Thymus (tissue), 11 donors: ENCODE results near the gene TMEM175. TPM values are rescaled to one million over a fixed set of nuclear protein-coding genes. Genes with fewer than 3 reads are reported as not detected.

Experiments
- DNase-seq, 9 donors: peaks; one replicate each; pipeline ENCODE4 v3.0.0-alpha.2; 2013; ENCODE audit warnings: low spot score in 9 of 9, low read depth in 6 of 9, missing footprints in 1 of 9
- H3K27ac ChIP-seq, 2 donors: one replicate each; pipeline ENCODE4 v1.5.1; 2013; ENCODE audit warnings: control low read depth in 1 of 2, low read depth in 1 of 2, low read length in 1 of 2, mild to moderate bottlenecking in 1 of 2, moderate library complexity in 1 of 2
- H3K27me3 ChIP-seq, 2 donors: one replicate each; pipeline ENCODE4 v1.5.1; 2013; ENCODE audit warnings: low read length in 1 of 2; ENCODE audit not compliant: control insufficient read depth in 2 of 2, insufficient read depth in 1 of 2
- H3K36me3 ChIP-seq, 2 donors: one replicate each; pipeline ENCODE4 v1.5.1; 2013; ENCODE audit warnings: low read length in 1 of 2, mild to moderate bottlenecking in 1 of 2, moderate library complexity in 1 of 2; ENCODE audit not compliant: control insufficient read depth in 2 of 2, insufficient read depth in 2 of 2
- H3K4me1 ChIP-seq, 2 donors: one replicate each; pipeline ENCODE4 v1.5.1; 2013; ENCODE audit warnings: low read length in 2 of 2; ENCODE audit not compliant: control insufficient read depth in 2 of 2, insufficient read depth in 2 of 2
- H3K4me3 ChIP-seq, 2 donors: one replicate each; pipeline ENCODE4 v1.5.1; 2013; ENCODE audit warnings: low read length in 2 of 2, control low read depth in 1 of 2, mild to moderate bottlenecking in 1 of 2
- H3K9me3 ChIP-seq, 2 donors: one replicate each; pipeline ENCODE4 v1.5.1; 2013; ENCODE audit warnings: low read length in 1 of 2, mild to moderate bottlenecking in 1 of 2; ENCODE audit not compliant: control insufficient read depth in 2 of 2, insufficient read depth in 1 of 2
- WGBS: extraction: QIAGEN DNeasy Blood & Tissue Kit; methylation state at CpG from one replicate; pipeline ENCODE4 v1.1.7; 2013; 5-methylcytosine and 5-hydroxymethylcytosine counted together
- polyA plus RNA-seq: library from polyadenylated mRNA; stranded (reverse); fragments of 200-250 nt; gene quantifications from one replicate; pipeline ENCODE4 v1.2.3, GENCODE V29; 2013
- total RNA-seq: library from RNA; stranded (reverse); fragments of 120-200 nt; gene quantifications from one replicate; pipeline ENCODE4 v1.2.4, GENCODE V29; 2013
- donor health status: healthy.

The TMEM175 gene
- total and polyA plus RNA-seq, 2 donors, result 10.9 to 87.1 TPM

- Histone ChIP-seq H3K36me3 (peaks cover 0 to 29% of the 10 kb centered on the region in 2 donors), H3K4me3 (no peak overlapping the region), H3K27me3 (peaks cover 0 to 51% of the 10 kb centered on the region in 2 donors), H3K4me1 (peaks cover 11 to 17% of the 10 kb centered on the region in 2 donors), H3K27ac (no peak overlapping the region), H3K9me3 (no peaks in the 10 kb centered on the region)
- WGBS, result 94% methylated on average over 23 of the region's 23 CpGs
- DNase-seq, result no peak
These were observed 36.5 kb downstream of the TMEM175 start for GRCh38 chr4:968621-969394.

GRCh38 chr4:970046-970745 is 37.9 kb downstream of the TMEM175 start:
- Histone ChIP-seq H3K9me3 (peaks cover 0 to 9% of the 10 kb centered on the region in 2 donors), H3K27ac (no peak overlapping the region), H3K4me3 (no peak overlapping the region), H3K4me1 (peaks cover 11 to 19% of the 10 kb centered on the region in 2 donors), H3K36me3 (peaks cover 0 to 19% of the 10 kb centered on the region in 2 donors), H3K27me3 (peaks cover 0 to 60% of the 10 kb centered on the region in 2 donors)
- DNase-seq, result no peak
- 98% methylated on average over 25 of the region's 25 CpGs for WGBS

GRCh38 chr4:970854-971520 is 38.7 kb downstream of the TMEM175 start:
- WGBS, result 95% methylated on average over 17 of the region's 17 CpGs
- Histone ChIP-seq H3K9me3 (peaks cover 0 to 9% of the 10 kb centered on the region in 2 donors), H3K36me3 (peaks cover 0 to 12% of the 10 kb centered on the region in 2 donors), H3K27ac (no peak overlapping the region), H3K4me3 (no peak overlapping the region), H3K27me3 (peaks cover 0 to 60% of the 10 kb centered on the region in 2 donors), H3K4me1 (peaks cover 11 to 19% of the 10 kb centered on the region in 2 donors)
- no peak for DNase-seq

- no peak for DNase-seq
- Histone ChIP-seq H3K36me3 (peaks cover 0 to 3% of the 10 kb centered on the region in 2 donors), H3K4me1 (peaks cover 11 to 19% of the 10 kb centered on the region in 2 donors), H3K9me3 (peaks cover 0 to 9% of the 10 kb centered on the region in 2 donors), H3K27ac (no peak overlapping the region), H3K27me3 (peaks cover 0 to 57% of the 10 kb centered on the region in 2 donors), H3K4me3 (peak overlapping the region; percentile 46 to 59)
- WGBS, result 83% methylated on average over 24 of the region's 24 CpGs
These were observed 39.6 kb downstream of the TMEM175 start for GRCh38 chr4:971666-972500.

- 1% methylated on average over 65 of the region's 65 CpGs for WGBS
- DNase-seq, result peak in 7 of 9 donors; percentile 20 to 61 (median 29)
- H3K4me1 ChIP-seq, result peaks cover 11 to 19% of the 10 kb centered on the region in 2 donors
- peaks cover 0 to 9% of the 10 kb centered on the region in 2 donors for H3K9me3 ChIP-seq
- peak overlapping the region in 1 of 2 donors; percentile 46 for H3K27ac ChIP-seq
- H3K36me3 ChIP-seq, result no peaks in the 10 kb centered on the region
- peak overlapping the region; percentile 46 to 59 for H3K4me3 ChIP-seq
- peaks cover 0 to 47% of the 10 kb centered on the region in 2 donors for H3K27me3 ChIP-seq
These were observed 40.6 kb downstream of the TMEM175 start for GRCh38 chr4:972651-973424.

GRCh38 chr4:973431-974397 is 41.5 kb downstream of the TMEM175 start, which contains the start of gene DGKQ:
Gene DGKQ (minus strand): TSS chr4:973569. CDS start chr4:973482, 87 bp downstream.
- Histone ChIP-seq H3K36me3 (no peaks in the 10 kb centered on the region), H3K4me3 (peak within 1 kb of the TSS; percentile 46 to 59), H3K27ac (peak within 1 kb of the TSS in 1 of 2 donors; percentile 46), H3K27me3 (peaks cover 0 to 38% of the 10 kb centered on the region in 2 donors), H3K4me1 (peaks cover 11 to 19% of the 10 kb centered on the region in 2 donors), H3K9me3 (peaks cover 0 to 9% of the 10 kb centered on the region in 2 donors)
- peak in 8 of 9 donors; percentile 40 to 89 (median 77) for DNase-seq
- WGBS, result 31% methylated on average over 123 of the region's 123 CpGs

GRCh38 chr4:974668-975067 is 42.4 kb downstream of the TMEM175 start:
- no peak for DNase-seq
- Histone ChIP-seq H3K4me3 (no peak overlapping the region), H3K4me1 (peaks cover 11 to 19% of the 10 kb centered on the region in 2 donors), H3K9me3 (peaks cover 0 to 9% of the 10 kb centered on the region in 2 donors), H3K27me3 (peaks cover 0 to 39% of the 10 kb centered on the region in 2 donors), H3K27ac (no peak overlapping the region), H3K36me3 (no peaks in the 10 kb centered on the region)
- WGBS, result 96% methylated on average over 9 of the region's 9 CpGs
